Hepatic stellate cell (primary cell): ENCODE data around the gene ZNF385B.
A peak's percentile ranks its signal among the peaks of the same experiment; 100 is the strongest.

Experiments
- DNase-seq: peaks from one replicate; pipeline ENCODE4 v3.0.0; 2011; ENCODE audit warnings: low spot score

Gene ZNF385B

DNA sequence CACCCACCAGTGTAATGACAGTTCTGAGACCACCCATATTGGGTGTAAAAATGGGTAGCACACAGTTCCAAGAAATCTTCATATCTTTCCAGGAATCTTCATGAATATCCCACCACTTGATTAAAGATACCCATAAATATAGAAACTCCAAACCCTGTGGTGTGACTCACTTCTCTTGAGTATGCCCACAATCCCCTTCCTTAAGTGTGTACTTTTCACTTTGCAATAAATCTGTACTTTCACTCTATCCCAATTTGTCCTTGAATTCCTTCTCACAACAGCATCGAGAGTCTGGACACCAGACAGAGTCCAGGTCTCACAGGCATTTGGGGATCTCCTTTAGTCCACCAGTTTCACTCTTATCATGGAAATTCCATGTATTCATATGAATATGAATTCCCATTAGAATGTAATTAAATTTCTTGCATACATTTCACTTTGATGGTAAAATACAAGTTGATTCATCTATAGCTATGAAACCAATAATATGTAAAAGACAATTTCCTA lies 309.8 kb downstream of the ZNF385B start:
- DNase-seq, result no peak

DNA sequence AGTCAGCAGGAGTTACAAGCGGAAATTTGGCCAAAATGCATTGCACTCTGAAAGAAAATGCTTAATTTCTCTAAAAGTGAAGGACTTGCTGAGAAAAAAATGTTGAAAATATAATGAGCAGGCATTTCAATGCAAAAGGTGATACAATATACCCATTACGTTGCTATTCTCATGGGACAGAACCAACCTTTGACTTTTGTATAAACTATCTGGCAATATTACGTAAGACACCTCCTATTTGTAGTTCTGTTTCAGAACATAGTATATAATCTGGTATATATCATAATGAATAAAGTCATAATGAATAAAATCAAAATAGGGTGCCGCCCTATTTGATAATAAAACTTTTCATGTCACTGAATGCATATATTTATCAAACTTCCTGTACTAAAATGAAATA lies 310.6 kb downstream of the ZNF385B start:
- no peak for DNase-seq

DNA sequence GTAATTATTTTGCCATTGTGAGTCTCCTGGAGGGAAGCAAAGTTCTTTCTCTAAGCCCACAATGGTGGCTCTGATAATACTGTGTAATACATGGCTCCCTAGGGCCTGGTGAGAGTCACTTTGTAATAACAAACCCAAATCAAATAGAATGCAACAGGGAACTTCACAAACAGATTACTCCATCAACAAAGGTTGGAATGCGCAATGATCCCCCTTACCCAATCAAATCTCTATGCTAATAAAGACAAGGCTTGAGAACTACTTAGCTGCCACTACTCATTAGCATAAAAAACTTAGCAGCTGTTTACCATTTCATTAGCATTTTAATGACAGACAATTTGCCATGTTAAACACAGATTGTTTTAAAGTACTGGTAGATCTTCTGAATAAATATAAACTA lies 311.2 kb downstream of the ZNF385B start:
- no peak for DNase-seq

DNA sequence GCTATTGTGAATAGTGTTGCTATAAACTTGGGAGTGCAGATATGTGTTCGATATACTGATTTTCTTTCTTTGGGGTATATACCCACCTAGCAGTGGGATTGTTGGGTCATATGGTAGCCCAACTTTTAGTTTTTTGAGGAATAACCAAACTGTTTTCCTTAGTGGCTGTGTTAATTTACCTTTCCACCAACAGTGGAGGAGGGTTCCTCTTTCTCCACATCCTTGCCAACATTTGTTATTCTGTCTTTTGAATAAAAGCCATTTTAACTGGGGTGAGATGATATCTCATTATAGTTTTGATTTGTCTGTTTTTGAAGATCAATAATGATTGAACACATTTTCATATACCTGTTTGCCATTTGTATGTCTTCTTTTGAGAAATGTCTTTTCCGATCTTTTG lies 314.8 kb downstream of the ZNF385B start:
- no peak for DNase-seq

DNA sequence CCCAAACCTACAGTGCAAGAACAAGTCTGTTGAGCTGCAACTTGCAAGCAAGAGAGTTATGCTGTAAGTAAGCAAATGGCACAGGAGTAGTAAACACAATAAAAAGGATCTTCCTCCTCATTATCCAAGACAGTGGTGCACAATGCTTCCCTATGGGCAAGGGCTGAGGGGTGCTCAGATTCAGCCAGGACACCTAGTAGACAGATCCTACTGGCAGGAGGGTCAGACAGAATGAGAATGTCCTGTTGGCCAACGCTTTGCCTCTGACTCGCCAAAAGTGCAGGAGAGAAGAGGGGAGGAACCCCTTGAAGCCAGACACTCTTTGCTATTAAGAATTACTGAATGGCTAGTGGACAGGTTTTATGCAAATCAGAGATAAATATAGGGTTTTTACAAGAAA lies 316.4 kb downstream of the ZNF385B start:
- DNase-seq, result no peak

DNA sequence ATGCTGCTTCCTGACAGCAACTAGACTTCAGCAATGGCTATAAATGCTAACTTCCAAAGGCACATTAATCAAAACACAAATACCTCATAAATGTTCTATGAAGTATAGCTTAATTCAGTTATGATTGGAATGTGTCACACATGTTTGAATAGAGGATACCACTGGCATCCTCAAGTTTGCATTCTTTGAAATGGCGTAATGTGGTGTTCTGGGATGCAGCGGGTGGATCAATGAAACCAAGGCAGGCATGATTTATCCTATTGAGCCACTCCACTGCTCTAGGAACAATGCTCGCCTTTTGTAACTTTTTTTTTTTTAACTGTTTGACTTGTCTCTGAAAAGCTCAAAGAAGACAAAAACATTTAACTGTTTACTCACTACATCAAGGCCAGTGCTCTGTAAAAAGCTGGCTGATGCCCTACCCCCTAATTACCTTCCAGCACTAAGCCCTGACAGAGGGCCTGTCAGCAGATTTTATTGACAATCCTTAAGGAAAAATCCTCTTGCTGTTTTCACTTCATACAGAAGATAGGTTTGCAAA lies 318.0 kb downstream of the ZNF385B start:
- no peak for DNase-seq

DNA sequence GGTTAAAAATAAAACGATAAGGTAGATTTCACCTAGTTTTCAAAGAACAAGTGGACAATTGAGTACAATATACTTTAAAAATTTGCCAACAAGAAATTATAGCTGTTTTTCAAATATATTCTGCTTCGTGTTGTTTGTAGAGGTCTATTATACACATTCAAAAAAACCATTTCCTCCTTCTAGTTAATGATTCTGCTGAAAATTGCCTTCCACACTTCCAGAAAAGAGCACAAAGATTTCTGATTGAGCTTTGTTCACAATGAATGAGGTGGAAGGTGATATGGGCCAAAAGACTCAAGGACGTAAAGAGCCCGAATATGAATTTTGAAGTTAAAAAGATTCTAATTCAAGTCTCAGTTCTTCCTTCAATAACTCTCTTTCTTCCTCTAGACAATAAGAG lies 319.8 kb downstream of the ZNF385B start:
- no peak for DNase-seq

DNA sequence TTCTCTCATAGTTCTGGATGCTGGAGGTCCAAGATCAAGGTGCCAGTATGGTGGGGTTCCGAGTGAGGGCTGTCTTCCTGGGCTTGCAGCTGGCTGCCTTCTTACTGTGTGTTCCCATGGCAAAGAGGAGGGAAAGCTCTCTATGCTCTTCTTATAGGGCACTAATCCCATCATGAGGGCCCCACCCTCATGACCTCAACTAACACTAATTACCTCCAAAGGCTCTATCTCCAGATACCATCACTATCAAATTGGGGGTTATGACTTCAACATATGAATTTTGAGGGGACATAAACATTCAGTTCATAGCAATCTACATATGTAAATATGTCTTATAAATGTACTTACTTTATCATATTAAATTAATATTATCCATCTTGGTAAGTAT lies 322.3 kb downstream of the ZNF385B start:
- no peak for DNase-seq

DNA sequence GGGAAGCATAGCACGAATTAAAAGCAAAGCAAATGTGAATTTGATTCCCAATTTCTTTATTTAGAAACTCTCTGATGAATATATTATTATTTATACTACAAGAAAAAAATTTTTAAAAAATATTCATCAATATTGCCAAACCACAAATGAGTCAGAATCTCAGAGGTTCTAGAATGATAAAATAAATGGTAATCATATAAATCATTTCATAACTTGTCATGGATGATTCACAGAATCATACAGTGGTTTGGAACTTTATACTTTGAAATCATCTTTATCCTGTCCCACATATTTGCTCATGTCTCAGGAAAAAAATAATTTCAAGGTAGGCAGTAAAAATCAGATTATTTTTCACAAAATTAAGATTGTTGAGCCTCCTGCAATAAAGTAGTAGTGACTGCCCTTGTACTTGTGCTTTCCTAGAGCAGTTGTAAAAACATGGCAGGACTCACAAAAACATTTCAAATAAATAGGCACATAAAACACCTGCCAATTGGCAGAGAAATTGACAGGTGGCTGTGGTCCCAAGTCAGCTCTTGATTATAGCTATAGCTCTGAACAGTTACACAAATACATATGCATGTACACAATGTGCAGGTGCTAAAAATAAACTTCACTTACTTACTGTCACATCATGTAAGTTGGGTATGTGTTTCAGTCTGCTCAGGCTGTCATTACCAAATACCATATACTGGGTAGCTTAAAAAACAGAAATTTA lies 322.8 kb downstream of the ZNF385B start:
- peak; percentile 4 for DNase-seq

DNA sequence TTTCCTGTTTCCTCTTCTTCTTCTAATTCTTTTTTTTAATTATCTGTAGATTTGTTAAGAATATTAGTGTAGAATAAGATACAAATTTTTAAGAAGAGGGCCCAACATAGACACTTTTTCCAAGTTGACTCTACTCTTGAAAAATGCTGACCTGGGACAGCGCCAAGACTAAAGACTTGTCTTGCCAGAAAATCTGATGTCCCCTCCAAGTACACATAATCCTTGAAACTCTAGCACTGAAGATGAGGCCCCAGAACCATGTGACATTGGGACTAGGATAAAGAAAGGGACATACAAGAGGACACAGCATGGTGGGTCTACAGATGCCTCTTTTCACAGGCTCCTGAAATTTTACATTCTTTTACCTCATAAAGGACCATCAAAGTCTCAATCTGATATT lies 325.2 kb downstream of the ZNF385B start:
- no peak for DNase-seq

DNA sequence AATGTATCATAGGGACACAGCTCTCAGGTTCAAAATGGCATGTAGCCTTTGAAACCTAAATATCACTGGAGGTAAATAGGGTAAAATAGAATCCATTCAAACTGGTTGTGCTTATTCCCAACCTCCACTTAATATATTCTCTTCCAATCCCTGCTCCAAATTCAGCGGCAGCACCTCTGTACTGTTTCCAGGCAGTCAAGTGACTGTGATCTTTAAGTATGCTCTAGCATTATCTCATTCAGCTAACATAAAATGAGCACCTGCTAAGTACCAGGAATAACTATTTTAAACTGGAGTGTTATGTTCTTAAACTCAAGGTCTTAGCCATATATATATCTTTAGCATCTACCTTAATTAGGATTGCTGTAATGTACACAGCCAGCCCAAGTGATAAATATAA lies 327.5 kb downstream of the ZNF385B start:
- no peak for DNase-seq

DNA sequence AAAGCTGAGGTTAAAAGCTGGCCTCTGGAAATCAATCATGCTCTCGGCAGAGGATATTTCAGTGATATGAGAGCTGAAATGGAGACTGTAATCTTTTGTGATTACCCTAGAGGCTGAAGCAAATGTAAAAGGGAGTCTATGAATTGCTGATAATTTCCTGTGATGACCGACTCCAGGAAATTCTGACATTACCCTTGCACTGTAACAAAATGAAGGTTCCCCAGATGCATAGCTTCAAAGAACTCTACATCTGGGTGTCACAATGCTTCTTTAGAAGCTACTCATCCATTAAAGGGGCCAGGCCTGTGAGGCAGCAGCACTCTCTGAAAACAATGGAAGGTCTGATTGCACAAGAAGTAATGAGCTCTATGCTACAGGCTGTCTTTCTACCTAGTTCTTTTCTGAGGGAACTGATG lies 328.5 kb downstream of the ZNF385B start:
- no peak for DNase-seq

DNA sequence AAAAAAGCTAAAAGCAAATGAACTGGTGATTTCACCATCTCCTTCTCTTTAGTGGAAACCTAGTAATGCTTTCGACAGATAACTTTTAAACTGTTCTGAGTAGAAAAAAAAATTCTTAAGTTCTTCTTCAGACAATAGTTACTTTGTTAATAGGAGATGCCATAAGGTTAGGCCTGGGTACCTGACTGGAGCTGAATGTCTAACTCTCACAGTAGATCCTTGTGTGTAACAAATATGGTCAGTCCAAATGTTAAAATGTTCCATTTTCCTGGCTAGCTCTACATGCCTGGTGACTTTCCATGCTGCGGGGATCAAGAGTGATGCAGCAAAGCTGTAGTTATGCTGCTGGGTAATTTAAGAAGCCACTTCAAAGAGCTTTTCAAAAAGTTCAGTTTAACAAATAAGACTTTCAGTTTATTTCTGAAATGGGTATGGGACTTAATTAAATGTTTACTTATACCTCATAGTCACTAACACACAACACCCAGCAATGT lies 332.8 kb downstream of the ZNF385B start:
- no peak for DNase-seq

DNA sequence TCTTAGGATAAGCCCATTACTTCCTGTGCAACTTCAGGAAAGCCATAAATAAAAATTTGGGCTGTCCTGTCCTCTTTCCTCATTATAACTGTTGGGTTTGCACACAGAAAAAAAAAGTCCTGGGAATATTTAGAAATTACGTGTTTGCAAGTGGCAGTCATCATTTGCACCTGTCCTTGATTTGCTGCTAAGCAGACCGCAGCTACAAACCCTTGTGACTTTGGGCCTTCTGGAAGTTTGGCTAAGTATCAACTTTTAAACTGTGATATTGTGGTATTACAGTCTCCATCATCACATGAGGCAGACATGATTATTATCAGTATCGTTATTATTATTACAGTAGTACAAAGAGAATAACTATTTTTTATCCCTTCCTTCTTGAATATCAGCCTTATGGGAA lies 336.1 kb downstream of the ZNF385B start:
- DNase-seq, result no peak

DNA sequence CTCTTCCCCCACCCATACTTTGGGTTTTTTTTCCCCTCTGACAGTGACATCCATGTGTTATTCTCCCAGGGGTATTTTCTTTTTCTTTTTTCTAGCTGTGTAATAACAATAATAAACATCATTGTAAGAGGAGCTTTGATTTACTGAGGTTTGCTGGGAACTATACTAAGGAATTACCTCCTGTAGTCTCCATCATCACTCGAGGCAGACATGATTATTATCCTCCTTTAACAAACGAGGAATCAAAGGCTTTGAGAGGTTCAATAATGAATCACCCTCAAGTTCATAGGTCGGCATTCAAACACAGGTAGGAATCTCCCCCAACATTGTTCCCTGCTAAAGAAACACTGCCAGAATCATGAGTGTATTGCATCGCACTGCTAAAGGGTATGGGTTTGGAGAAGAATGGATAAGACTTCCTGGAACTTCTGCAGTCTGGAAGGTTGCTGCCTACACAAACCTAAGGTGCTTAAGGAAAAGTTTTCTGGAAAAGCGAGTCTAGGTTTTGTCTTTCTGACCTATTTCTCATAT lies 336.5 kb downstream of the ZNF385B start:
- DNase-seq, result no peak

DNA sequence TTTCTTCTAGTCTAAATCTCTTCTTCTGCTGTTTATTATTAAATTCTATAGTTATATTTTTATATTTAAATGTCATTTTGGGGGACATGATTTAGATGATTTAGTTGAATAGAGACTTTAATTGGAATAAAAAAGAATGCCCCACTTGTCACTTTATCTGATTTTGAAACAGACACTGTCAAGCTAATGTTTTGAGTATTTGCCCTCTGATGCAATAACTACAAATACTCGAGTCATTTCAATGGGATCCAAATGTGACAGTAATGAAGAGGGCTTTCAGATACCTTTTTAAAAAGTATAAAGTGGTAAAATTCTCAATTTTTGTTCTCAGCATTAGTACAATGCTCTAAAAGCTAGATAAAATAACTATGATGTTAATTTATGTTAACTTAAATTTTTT lies 339.5 kb downstream of the ZNF385B start:
- DNase-seq, result no peak

DNA sequence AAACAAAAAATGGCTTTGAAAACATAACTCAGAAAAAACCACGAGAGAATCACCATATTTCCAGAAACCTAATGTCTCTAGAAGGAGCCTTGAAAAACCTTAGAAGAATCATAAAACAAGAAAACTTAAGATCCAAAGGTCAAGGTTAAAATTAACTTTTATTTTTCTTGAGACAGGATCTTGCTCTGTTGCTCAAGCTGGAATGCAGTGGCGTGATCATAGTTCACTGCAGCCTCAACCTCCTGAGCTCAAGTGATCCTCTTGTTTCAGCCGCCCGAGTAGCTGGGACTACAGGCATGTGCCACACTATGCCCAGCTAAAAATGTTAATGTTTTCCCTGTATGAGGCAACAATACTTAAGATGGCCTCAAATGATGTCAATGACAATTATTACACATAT lies 342.6 kb downstream of the ZNF385B start:
- DNase-seq, result no peak

DNA sequence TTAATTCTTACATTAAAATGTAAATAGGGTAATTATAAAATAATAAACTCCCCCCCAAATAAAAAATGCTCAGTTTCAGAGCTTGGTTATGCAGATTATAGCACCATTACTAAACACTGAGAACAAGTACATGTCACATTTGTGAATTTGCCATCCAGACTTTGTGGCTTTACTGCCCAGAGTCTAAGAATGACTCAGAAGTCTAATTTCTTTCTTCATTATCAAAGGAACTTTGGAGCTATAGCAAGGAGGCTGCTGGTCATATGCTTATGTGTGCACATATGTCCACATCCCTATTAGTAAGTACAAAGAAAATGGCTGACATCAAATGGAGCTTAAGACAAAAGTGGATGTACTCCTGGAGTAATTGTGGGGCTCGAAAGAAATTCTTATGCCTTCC lies 348.2 kb downstream of the ZNF385B start:
- no peak for DNase-seq

DNA sequence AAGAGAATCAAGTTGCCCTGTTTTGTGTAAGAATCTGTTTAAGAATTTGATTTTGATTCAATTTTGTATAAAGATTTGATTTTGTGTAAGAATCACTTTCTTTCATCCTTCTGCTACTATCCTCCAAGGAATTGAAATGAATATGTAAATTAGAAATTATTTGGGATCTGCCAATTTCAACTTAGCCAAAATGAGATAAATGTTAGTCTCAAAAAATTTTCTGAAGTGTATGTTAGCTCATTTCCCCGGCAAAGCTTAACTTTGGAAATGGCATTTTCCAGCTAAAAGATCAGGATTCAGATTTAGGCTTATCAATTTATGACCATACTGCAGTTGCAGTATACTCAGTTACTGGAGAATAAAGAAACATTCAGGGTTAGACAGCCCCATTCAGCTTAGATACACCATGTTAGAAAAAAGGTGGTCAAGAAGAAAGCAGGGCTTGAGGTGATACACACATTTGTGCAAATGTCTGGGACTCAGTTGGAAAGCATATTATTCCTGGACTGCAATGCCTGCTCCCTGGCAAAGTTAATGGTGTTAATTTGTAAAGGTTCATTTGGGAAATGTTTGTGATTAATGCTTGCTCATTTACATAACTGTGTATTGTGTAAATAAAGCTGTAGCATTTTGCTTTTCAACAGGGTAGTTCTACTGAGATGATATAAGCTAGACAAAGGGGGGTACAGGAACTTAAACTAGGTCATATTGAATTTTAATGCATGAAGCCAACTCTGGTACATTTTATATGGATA lies 349.0 kb downstream of the ZNF385B start:
- DNase-seq, result no peak

DNA sequence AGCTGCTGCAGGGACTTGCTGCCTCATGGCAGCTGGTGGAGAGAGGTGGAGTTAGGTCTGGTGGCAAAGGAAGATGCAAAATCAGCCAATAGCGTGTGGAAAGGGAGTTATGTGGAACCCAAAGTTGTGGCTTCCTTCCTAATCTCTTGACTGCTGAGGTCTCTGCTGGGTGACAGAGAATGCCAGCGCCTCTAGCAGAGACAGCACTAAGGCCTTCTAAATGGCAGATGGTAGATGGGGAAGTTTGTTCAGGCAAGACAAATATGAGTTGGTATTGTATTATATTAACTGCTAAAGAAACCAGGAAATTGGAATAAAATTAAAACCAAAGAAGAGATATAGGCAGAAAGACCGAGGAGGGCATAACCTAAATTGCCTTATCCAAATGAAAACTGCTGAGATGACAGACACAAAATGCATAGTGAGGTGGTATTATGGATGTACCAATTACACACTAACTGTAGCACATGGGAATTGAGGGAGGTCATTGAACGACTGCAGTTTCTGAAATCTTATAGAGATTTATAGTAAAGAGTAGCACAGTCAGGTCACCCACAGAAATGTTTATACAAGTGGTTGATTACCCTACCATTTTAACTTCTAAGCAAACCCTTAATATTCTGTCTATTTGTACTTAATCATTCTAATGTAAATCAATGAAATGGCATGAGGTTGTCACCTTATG lies 350.2 kb downstream of the ZNF385B start:
- DNase-seq, result no peak

DNA sequence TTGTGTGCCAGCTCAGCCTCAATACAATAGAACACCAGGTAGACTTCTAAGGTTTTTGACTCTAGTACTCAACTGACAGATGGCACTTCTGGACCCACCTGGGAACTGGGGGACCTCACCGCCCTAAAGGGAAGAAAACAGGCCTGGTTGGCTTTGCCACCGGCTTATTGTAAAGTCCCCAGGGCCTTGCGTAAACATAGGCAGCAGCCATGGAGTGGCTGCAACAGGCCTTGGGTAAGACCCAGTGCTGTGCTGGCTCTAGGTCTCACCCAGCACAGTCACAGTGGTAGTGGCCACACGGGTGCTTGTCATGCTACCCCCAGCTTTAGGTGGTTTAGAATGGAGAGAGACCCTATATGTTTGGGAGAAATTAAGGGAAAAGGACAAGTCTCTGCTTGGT lies 366.1 kb downstream of the ZNF385B start:
- DNase-seq, result no peak

DNA sequence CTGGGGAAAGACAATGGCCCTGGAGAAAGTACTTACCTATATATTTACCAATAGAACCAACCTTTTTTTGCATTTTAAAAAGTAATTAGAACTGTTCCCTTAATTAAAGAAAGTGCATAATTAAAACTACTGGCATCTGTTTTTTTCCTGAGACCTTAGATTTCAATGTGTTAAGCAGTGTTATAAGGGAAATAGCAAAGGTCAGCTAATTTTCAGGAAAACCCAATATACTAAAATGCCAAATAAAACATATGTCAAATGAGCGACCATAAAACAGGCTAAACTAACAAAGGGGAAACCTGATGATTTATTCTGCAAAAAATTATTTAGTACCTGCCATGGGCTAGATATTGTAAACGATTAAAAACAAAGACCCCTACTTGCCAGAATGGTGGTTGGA lies 372.8 kb downstream of the ZNF385B start:
- DNase-seq, result no peak
